Hepatocyte (in vitro differentiated cells): Measurements from ENCODE around the gene PANK2.

Experiments
- EZH2 ChIP-seq: fragments of 200-600 bp; sonication (generic); IDR thresholded peaks from 2 replicates; pipeline ENCODE4 v1.6.1; 2016; ENCODE audit warnings: antibody characterized with exemption, mild to moderate bottlenecking, borderline replicate concordance
- EZH2phosphoT487 ChIP-seq: fragments of 200-600 bp; sonication (generic); IDR thresholded peaks from one replicate; pipeline ENCODE4 v1.6.1; 2018; ENCODE audit warnings: antibody characterized with exemption, mild to moderate bottlenecking, low read depth, moderate library complexity; ENCODE audit not compliant: unreplicated experiment, severe bottlenecking
- TF ChIP-seq, protein P1 (sequence below): fragments of 200-600 bp; sonication (generic); IDR thresholded peaks from 2 replicates; pipeline ENCODE4 v1.5.1; 2016; ENCODE audit warnings: antibody characterized with exemption, mild to moderate bottlenecking; ENCODE audit not compliant: poor library complexity

DNA sequence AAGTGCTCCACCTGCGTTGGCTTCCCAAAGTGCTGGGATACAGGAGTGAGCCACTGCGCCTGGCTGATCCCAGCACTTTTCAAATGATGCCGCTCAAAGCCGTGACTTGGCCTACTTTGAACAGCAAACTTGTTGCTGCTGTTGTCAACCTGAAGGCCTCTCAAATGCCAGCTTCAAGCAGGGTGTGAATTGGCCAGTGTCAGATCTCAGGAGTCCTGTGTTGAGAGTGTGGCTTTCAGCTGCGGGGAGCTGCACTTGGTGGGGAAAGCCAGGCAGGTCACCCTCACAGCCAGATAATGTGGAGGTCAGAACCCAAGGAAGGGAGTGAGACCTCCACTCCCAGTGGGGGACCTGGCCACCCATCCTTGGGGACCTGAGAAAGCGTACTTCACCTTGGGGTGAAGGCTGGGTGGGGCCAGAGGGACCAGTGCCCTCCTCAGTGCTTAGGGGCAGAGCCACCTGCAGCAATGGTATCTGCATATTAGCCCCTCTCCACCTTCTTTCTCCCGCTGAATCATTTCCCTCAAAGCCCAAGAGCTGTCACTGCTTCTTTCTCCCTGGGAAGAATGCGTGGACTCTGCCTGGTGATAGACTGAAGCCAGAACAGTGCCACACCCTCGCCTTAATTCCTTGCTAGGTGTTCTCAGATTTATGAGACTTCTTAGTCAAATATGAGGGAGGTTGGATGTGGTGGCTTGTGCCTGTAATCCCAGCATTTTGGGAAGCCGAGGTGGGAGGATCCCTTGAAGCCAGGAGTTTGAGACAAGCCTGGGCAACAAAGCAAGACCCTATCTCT, 19.1 kb upstream of the PANK2 start:
- TF ChIP-seq, protein P1, sequence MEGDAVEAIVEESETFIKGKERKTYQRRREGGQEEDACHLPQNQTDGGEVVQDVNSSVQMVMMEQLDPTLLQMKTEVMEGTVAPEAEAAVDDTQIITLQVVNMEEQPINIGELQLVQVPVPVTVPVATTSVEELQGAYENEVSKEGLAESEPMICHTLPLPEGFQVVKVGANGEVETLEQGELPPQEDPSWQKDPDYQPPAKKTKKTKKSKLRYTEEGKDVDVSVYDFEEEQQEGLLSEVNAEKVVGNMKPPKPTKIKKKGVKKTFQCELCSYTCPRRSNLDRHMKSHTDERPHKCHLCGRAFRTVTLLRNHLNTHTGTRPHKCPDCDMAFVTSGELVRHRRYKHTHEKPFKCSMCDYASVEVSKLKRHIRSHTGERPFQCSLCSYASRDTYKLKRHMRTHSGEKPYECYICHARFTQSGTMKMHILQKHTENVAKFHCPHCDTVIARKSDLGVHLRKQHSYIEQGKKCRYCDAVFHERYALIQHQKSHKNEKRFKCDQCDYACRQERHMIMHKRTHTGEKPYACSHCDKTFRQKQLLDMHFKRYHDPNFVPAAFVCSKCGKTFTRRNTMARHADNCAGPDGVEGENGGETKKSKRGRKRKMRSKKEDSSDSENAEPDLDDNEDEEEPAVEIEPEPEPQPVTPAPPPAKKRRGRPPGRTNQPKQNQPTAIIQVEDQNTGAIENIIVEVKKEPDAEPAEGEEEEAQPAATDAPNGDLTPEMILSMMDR: no peak
- TF ChIP-seq EZH2 (no peak), EZH2phosphoT487 (no peak)
